GM19023 (cell line): ENCODE data around the gene LAGE3.

Experiments
- ATAC-seq: cut with Tn5 transposase; IDR thresholded peaks from one replicate; pipeline ENCODE4 v1.9.1; 2021; ENCODE audit warnings: mild to moderate bottlenecking, moderate library complexity; ENCODE audit not compliant: unreplicated experiment

Gene LAGE3

DNA sequence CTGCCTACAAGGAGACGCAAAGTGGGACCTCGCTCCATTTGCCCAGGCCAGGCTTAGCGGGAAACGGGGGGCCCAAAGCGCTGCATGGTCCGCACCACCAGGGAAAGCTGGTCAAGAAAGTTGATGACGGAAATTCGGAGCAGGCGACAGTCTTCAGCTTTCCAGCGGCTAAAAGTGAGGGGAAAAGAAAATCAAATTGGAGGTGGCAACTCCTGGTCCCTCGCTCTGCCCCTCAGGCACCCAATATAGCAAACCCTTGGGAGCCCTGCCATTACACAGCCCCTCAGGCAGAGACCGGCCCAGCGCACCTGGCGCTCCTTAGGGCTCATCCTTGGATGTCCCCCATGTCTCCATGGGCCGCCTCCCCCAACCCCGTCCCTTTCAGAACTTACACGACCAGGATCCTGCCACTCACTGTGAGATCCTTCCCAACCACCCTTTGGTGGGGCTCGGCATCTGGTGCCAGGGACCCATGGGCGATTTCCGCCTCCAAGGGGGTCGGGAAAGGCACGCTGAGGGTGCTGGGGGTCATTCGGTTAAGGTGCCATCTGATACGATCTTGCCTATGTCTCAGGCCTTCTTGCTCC lies 1.1 kb downstream of the LAGE3 start:
- no peak for ATAC-seq

DNA sequence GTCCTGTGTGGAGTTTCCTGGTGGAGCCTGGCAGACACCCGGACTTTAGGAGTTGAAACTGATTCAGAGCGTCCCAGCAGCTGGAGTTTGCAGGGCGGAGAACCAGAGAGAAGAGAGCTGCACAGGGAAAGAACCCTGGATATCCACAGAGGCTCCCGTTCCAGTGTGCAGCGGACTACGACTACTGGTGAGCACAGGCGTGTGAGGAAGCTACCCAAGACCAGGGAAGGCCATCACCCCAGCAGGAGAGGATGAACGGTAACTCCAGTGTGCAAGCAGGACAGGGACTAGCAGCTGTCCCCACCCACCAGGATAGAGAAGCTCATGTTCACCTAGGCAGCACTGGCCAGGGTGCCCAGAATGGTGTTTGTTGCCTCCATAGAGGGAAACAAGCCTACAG lies 2.3 kb downstream of the LAGE3 start:
- ATAC-seq, result no peak

DNA sequence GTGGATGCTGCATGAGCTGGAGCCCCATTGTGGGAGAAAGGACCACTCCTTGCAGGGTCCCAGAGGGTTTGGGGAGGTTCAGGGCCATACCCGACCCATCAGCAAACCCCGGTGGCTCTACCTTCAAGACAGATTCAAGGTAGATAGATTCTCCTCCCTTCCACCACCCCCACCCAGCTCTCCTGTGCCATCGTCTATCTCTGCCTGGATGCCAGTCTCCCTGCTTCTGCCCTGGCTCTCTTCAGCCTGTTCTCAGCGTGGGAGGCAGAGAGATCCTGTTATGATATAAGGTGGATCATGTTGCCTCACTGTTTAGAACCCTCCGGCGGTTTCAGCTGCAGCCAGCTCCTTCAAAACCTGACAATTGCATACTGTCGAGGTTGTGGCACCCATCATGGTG lies 5.4 kb downstream of the LAGE3 start:
- no peak for ATAC-seq

DNA sequence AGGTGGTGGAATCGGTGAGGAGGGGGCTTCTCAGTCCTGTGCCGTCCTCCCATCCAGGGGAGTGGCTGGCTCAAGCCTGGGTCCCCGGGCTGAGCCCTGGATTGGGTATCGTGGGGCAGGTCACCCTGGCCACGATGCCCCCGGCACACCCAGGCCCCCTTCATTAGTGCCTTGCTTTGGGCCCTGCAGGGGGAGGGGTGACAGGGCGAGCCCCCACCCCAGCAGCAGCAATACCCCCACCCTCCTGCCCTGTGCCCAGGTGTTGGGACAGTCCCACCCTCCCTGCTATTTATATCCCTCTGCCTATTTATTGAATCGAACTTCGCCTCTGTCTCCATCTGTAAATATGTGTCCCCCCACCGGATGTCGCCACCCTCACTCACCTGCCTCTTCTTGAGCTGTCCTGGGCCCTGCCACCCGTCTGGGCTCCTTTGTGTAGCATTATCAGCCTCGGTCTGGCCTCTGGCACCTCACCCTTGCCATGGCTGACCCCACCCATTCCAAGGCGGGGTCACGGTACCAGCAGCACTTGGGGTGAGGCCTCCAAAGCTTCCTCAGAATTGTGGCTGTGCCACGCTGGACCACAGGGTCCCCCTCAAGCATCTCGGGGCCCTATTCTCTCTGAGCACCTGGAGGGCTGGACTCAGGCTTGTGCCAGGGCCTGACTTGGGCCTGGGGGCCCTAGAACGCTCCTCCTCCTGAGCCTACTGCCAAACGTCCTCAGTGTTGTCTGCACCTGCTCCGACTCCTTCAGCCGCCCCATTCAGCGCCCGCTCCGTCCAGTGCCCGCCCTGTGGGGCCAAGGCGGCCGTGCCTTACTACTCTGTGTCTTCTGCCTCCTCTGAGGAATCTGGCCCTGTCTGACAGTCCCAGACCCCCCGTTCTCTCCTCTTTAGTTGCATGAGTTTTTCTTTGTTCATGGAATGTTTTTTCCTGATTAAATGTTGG lies 6.1 kb downstream of the LAGE3 start:
- ATAC-seq, result no peak

DNA sequence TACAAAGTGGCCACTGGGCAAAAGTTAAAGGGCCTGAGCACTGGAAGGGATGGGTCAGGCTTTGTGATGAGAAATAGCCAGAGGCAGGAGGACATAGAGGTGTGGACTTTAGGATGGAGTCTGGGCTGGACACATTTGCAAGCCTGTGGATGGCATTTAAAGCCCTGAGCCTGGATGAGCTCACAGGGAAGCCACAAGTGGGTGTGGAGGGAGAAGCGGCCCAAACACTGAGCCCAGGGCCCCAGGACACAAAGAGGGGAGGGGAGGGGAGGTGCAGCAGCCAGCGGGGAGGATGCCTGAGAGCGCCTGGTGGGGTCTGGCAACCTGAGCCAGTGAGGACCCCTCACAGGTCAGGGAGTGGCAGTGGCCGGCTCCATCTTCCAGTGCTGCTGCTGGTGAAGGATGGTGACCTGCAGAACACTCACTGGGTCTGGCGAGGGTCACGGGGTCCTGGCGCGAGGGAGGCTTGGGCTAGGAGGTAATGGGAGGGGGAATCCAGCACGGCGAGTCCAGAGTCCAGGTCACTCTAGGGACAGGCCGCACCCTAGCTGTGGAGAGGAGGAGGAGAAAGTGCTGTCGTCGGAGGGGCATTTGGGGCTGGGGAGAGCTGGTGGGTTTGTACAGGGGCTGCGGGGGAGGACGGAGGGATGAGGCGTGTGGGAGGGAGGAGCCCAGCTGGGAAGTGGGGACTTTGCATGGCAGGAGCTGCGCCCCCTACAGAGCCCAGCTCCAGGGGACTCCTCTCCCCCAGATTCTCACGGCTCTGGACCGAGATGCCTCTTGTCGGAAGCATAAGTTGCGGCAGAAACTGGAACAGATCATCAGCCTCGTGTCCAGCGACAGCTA lies 7.0 kb downstream of the LAGE3 start:
- ATAC-seq, result no peak

DNA sequence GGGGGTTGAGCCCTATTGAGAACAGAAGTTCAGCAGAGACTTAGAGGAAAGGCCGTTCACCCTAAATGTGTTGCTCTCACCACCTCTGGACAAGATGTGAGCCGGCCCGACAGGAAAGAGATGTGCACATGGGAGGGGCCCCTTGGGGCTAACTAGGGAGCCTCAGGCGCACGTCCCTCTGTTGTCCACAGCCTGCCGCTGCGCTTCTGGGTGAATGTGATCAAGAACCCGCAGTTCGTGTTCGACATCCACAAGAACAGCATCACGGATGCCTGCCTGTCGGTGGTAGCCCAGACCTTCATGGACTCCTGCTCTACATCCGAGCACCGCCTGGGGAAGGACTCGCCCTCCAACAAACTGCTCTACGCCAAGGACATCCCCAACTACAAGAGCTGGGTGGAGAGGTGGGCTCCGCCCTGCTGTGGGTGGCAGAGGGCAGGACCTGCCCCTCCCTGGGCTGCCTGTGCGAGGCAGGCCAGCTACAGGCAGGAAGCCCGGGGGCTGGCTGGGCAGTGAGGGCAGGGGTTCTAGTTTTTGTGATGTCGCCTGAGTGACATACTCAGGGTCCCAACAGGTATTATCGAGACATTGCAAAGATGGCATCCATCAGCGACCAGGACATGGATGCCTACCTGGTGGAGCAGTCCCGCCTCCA lies 8.0 kb downstream of the LAGE3 start:
- ATAC-seq, result no peak

DNA sequence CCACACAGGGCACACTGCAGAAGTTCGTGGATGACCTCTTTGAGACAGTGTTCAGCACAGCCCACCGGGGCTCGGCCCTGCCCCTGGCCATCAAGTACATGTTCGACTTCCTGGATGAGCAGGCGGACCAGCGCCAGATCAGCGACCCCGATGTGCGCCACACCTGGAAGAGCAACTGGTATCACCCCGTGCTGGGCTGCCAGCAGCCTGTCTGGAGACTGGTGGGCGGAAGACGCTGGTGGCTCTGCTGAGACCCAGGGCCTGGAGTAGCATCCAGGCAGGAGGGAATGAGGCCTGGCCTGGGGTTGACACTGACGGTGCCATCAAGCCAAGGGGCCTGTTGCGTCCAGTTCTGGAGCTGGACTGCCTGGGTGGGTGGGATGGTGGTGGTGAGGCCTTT lies 8.6 kb downstream of the LAGE3 start:
- ATAC-seq, result no peak

DNA sequence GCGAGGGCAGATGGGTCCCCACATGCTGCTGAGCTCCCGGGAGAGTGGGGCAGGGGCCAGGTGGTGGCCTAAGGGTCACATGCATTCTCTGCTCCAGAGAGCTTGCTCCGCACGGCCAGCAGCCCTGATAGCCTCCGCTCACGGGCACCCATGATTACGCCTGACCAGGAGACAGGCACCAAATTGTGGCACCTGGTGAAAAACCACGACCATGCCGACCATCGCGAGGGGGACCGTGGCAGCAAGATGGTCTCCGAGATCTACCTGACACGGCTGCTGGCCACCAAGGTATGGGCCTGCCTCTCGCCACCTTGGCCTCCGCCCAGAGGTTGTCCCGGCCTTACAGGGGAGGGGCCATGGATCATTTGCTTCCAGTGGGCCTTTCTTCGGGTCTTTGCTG lies 9.2 kb downstream of the LAGE3 start:
- no peak for ATAC-seq

DNA sequence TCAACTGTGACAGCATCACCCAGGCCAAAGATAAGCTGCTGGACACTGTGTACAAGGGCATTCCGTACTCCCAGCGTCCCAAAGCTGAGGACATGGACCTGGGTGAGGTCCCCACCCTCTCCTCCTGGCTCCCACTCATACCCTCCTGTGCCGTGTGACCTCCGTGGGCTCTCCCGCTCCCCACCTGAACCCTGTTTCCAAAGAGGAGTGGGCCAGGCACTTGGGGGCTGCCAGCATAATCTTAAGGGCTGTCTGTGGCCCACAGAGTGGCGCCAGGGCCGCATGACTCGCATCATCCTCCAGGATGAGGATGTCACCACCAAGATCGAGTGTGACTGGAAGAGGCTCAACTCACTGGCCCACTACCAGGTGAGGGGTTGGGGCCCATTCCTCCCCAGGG lies 10.0 kb downstream of the LAGE3 start:
- ATAC-seq, result no peak

DNA sequence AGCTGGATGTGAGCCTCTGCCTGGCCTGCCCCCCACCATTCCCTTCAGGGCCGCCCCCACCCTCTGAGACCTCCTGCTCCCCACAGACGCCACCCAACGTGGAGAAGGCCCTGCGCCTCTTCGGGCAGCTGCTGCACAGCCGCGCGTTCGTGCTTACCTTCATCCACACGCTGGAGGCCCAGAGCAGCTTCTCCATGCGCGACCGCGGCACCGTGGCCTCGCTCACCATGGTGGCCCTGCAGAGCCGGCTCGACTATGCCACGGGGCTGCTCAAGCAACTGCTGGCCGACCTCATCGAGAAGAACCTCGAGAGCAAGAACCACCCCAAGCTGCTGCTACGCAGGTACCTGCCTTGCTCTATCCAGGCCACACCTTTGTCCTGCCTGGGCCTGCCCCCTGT lies 10.9 kb downstream of the LAGE3 start:
- no peak for ATAC-seq

DNA sequence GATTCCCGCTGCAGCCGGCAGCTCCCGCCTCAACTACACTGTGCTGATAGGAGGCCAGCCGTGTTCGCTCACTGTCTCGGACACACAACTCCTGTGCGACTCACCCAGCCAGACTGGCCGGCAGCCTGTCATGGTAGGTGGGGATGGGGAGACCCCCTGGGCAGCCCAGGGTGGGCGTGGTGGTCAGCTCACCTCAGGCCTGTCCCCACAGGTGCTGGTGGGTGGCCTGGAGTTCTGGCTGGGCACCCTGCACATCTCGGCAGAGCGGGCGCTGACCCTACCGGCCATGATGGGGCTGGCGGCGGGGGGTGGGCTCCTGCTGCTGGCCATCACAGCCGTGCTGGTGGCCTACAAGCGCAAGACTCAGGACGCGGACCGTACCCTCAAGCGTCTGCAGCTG lies 11.5 kb downstream of the LAGE3 start:
- no peak for ATAC-seq

DNA sequence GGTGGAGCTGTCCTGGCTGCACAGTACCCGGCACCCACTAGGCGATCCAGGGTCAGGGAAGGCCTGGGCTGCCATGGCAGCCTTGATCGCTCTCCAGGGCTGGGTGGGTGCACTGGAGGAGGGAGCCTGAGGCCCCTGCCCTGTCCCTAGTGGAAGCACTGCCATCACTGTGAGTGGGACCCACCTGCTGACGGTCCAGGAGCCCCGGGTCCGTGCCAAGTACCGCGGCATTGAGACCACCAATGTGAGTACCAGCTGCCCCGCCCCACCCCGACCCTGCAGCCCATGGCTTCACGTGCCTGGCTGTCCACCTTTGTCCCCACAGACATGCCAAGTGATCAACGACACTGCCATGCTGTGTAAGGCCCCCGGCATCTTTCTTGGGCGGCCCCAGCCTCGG lies 12.2 kb downstream of the LAGE3 start:
- ATAC-seq, result no peak

DNA sequence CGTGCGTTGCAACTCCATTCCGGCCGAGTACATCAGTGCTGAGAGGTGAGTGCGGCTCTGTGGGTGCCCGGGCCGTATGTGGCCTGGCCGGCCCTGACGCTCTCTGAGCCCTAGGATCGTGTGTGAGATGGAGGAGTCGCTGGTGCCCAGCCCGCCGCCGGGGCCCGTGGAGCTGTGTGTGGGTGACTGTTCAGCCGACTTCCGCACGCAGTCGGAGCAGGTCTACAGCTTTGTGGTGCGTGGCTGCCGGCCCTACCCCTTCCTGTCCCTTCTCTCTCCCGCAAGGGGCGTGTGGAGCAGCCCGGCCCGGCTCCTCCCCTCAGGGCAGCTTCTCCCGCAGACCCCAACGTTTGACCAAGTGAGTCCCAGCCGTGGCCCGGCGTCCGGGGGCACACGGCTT lies 13.0 kb downstream of the LAGE3 start:
- no peak for ATAC-seq

DNA sequence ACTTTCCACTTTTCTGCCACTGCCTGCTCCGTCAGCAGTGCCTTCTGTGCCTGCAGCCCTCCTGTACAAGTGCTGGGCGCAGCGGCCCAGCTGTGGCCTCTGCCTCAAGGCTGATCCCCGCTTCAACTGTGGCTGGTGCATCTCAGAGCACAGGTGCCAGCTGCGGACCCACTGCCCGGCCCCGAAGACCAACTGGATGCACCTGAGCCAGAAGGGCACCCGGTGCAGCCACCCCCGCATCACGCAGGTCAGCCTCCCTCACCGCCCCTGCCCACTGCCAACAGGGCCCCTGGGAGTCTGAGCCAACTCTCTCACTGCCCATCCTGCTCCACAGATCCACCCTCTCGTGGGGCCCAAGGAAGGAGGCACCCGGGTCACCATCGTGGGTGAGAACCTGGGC lies 13.5 kb downstream of the LAGE3 start:
- ATAC-seq, result no peak

DNA sequence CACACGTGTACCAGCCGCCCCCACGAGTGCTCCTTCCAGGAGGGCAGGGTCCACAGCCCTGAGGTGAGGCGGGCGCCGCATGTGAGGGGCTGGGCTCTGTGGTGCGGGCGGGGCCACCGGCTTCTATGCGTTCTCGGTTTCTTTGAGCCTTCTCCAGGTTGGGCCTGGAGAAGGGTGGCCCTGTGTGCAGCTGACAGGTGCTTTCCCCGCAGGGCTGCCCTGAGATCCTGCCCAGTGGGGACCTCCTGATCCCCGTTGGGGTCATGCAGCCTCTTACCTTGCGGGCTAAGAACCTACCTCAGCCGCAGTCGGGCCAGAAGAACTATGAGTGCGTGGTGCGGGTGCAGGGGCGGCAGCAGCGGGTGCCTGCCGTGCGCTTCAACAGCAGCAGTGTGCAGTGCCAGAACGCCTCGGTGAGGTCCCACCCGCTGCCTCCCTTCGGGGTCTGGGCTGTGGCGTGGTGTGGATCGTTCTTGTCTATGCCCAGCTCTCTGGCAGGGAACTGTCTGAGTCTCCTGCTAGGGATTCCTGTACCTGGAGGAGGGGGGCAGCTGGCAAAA lies 14.2 kb downstream of the LAGE3 start:
- no peak for ATAC-seq

DNA sequence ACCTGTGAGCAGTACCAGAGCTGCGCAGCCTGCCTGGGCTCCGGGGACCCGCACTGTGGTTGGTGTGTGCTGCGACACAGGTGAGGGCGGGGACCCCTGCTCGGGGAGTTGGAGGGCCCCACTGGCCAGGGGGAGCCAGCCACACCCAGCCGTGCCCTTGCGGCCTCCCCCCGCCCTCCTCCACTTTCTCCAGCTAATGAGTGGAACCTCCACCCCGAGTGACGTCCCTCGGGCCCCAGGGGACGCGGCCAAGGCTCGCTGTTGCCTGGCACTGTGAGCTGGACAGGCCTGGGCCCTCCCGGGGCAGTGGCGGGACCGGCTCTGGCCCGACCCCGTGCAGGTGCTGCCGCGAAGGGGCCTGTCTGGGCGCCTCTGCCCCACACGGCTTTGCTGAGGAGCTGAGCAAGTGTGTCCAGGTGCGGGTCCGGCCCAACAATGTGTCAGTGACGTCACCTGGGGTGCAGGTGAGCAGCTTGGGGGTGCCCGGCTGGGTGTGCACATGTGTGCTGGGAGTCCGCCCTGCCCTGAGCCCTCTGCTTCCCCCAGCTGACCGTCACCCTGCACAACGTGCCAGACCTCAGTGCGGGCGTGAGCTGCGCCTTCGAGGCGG lies 15.4 kb downstream of the LAGE3 start:
- ATAC-seq, result no peak

DNA sequence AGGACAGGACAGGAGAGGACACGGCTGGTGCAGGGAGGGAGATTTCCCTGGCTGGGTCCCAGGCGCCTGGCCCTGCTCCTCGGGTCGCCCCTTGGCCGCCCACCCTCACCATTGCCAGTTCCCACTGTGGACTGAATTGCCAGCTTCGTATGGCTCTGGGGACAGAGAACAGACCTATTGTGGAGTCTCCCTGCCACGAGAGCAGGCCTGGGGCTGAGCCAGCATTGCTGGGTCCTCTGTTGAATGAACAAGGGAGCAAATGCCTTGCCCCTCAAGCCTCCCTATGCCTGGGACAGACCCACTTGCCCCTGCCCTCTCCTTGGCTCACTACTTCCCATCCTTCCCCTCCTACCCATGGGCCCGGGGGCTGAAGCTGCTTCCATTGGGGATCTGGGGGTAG lies 16.7 kb downstream of the LAGE3 start:
- ATAC-seq, result no peak

DNA sequence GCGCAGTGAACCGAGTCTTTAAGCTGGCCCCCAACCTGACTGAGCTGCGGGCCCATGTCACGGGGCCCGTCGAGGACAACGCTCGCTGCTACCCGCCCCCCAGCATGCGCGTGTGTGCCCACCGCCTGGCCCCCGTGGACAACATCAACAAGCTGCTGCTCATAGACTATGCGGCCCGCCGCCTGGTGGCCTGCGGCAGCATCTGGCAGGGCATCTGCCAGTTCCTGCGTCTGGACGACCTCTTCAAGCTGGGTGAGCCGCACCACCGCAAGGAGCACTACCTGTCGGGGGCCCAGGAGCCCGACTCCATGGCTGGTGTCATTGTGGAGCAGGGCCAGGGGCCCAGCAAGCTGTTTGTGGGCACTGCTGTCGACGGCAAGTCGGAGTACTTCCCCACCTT lies 18.8 kb downstream of the LAGE3 start:
- no peak for ATAC-seq

DNA sequence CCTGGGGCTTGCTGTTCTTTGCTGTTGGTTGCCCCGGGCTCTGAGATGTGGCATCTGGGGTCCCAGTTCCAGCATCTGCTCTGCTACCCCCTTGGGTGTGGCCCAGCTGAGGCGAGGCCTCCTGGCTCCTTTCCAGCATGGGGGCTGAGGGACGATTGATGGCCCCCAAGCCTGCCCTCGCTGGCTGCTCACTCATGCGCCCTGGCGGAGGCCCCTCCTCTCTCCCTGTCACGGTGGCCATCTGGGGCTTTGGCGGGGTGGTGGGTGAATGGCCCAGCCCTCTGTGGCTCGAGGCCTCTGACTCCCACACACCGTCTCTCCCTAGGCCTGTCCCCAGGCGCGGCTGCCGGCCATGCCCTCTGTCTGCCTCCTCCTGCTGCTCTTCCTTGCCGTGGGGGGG lies 19.2 kb downstream of the LAGE3 start:
- no peak for ATAC-seq

DNA sequence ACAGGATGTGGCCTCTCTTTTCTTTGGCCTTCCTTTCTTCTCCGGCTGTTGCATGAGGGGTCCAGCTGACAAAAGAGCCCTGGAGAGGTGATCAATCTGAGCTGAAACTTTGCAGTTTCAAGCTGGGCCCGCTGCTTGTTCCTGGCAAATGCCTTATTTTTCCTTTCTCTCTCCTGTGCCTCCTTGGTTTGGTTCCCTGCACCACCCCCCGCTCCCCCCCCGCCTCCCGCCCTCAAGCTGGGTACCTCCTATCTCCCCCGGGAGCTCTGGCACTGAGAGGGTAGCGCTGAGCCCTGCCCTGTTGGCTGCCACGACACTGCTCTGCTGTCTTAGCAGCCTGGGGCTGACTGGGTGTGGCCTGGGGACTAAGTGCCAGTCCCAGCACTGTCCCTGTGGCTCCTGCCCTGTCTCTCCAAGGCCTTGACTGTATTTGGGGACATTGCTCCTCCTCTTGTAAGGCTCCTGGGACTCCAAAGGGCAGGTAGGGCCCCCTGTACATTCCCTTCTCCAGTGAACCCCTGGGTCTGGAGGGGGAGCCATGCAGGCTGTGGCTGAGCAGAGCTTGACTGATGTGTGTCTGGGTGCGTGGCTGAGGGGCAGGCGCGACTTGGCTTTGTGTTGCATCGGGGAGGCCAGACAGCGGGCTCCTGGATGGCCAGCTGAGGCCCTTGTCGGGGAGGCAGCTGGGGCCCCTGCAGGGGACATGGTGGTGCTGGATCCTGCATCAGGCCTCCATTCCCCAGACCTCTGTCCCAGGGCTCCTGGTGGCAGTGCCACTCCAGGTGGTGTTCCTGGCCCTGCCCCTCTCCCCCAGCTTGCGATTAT lies 19.9 kb downstream of the LAGE3 start:
- ATAC-seq, result no peak
